Adipocyte (in vitro differentiated cells): Measurements from ENCODE around the gene NDUFS6.

Source experiments
- DNase-seq: peaks from one replicate; pipeline ENCODE4 v3.0.0-alpha.2; 2015; ENCODE audit warnings: low read depth
- H3K27me3 ChIP-seq: replicated peaks from 2 replicates; pipeline ENCODE4 v1.7.0; 2013; ENCODE audit warnings: mild to moderate bottlenecking, low read length, moderate library complexity; ENCODE audit not compliant: control insufficient read depth, insufficient read depth
- H3K36me3 ChIP-seq: 2 replicates; pipeline ENCODE4 v1.7.0; 2013; ENCODE audit warnings: low read length, mild to moderate bottlenecking, moderate library complexity; ENCODE audit not compliant: control insufficient read depth, insufficient read depth, severe bottlenecking
- H3K4me1 ChIP-seq: 2 replicates; pipeline ENCODE4 v1.7.0; 2013; ENCODE audit warnings: mild to moderate bottlenecking, low read length, moderate library complexity; ENCODE audit not compliant: control insufficient read depth, insufficient read depth
- H3K4me3 ChIP-seq: 2 replicates; pipeline ENCODE4 v1.7.0; 2013; ENCODE audit warnings: mild to moderate bottlenecking, low read length, moderate library complexity
- H3K9ac ChIP-seq: 2 replicates; pipeline ENCODE4 v1.7.0; 2013; ENCODE audit warnings: mild to moderate bottlenecking, low read length, moderate library complexity
- H3K9me3 ChIP-seq: 2 replicates; pipeline ENCODE4 v1.7.0; 2013; ENCODE audit warnings: mild to moderate bottlenecking, low read length, moderate library complexity; ENCODE audit not compliant: control insufficient read depth

Gene NDUFS6

GRCh38 chr5:1801222-1801966, at the start of gene NDUFS6:
NDUFS6 (plus strand) TSS chr5:1801407; CDS start chr5:1801418, 11 bp downstream.
- Histone ChIP-seq H3K4me3 (peak within 1 kb of the TSS; percentile 85), H3K9me3 (no peaks in the 10 kb centered on the region), H3K36me3 (peaks cover 61% of the 10 kb centered on the region), H3K27me3 (no peaks in the 10 kb centered on the region), H3K4me1 (peaks cover 29% of the 10 kb centered on the region), H3K9ac (peak within 1 kb of the TSS; percentile 95)
- peak; percentile 80 for DNase-seq

GRCh38 chr5:1751864-1752822, 49.1 kb upstream of the NDUFS6 start:
- Histone ChIP-seq H3K36me3 (no peaks in the 10 kb centered on the region), H3K4me1 (no peaks in the 10 kb centered on the region), H3K27me3 (peaks cover 51% of the 10 kb centered on the region), H3K9ac (no peak overlapping the region), H3K4me3 (no peak overlapping the region), H3K9me3 (no peaks in the 10 kb centered on the region)
- DNase-seq: no peak

- H3K36me3 ChIP-seq: no peaks in the 10 kb centered on the region
- H3K9ac ChIP-seq: no peak overlapping the region
- peaks cover 54% of the 10 kb centered on the region for H3K27me3 ChIP-seq
- DNase-seq: no peak
- H3K4me1 ChIP-seq: no peaks in the 10 kb centered on the region
- H3K4me3 ChIP-seq: no peak overlapping the region
- H3K9me3 ChIP-seq: no peaks in the 10 kb centered on the region
These were observed 48.3 kb upstream of the NDUFS6 start for GRCh38 chr5:1752881-1753280.

- peaks cover 51% of the 10 kb centered on the region for H3K27me3 ChIP-seq
- DNase-seq: no peak
- H3K4me1 ChIP-seq: no peaks in the 10 kb centered on the region
- H3K9ac ChIP-seq: no peak overlapping the region
- no peak overlapping the region for H3K4me3 ChIP-seq
- H3K9me3 ChIP-seq: peaks cover 4% of the 10 kb centered on the region
- no peaks in the 10 kb centered on the region for H3K36me3 ChIP-seq
These were observed 47.7 kb upstream of the NDUFS6 start for GRCh38 chr5:1753490-1753889.

GRCh38 chr5:1754531-1755220, 46.5 kb upstream of the NDUFS6 start:
- no peak for DNase-seq
- Histone ChIP-seq H3K9me3 (peaks cover 8% of the 10 kb centered on the region), H3K9ac (no peak overlapping the region), H3K4me3 (no peak overlapping the region), H3K36me3 (no peaks in the 10 kb centered on the region), H3K27me3 (peaks cover 41% of the 10 kb centered on the region), H3K4me1 (no peaks in the 10 kb centered on the region)

GRCh38 chr5:1755321-1755949, 45.8 kb upstream of the NDUFS6 start:
- Histone ChIP-seq H3K9ac (no peak overlapping the region), H3K36me3 (no peaks in the 10 kb centered on the region), H3K4me3 (no peak overlapping the region), H3K9me3 (peaks cover 8% of the 10 kb centered on the region), H3K4me1 (no peaks in the 10 kb centered on the region), H3K27me3 (peaks cover 39% of the 10 kb centered on the region)
- no peak for DNase-seq

- H3K9me3 ChIP-seq: peaks cover 8% of the 10 kb centered on the region
- DNase-seq: no peak
- no peaks in the 10 kb centered on the region for H3K4me1 ChIP-seq
- H3K4me3 ChIP-seq: no peak overlapping the region
- H3K27me3 ChIP-seq: peaks cover 50% of the 10 kb centered on the region
- H3K9ac ChIP-seq: no peak overlapping the region
- no peaks in the 10 kb centered on the region for H3K36me3 ChIP-seq
These were observed 44.7 kb upstream of the NDUFS6 start for GRCh38 chr5:1756481-1756880.

- H3K36me3 ChIP-seq: no peaks in the 10 kb centered on the region
- H3K4me1 ChIP-seq: no peaks in the 10 kb centered on the region
- peaks cover 53% of the 10 kb centered on the region for H3K27me3 ChIP-seq
- peaks cover 8% of the 10 kb centered on the region for H3K9me3 ChIP-seq
- no peak overlapping the region for H3K4me3 ChIP-seq
- DNase-seq: no peak
- no peak overlapping the region for H3K9ac ChIP-seq
These were observed 43.7 kb upstream of the NDUFS6 start for GRCh38 chr5:1757511-1757910.

GRCh38 chr5:1758574-1758973, 42.6 kb upstream of the NDUFS6 start:
- DNase-seq: no peak
- H3K27me3 ChIP-seq: peaks cover 47% of the 10 kb centered on the region
- no peak overlapping the region for H3K4me3 ChIP-seq
- H3K4me1 ChIP-seq: peaks cover 2% of the 10 kb centered on the region
- H3K36me3 ChIP-seq: no peaks in the 10 kb centered on the region
- H3K9me3 ChIP-seq: peaks cover 8% of the 10 kb centered on the region
- H3K9ac ChIP-seq: no peak overlapping the region

- Histone ChIP-seq H3K9me3 (peaks cover 8% of the 10 kb centered on the region), H3K4me1 (peaks cover 10% of the 10 kb centered on the region), H3K9ac (no peak overlapping the region), H3K27me3 (peaks cover 47% of the 10 kb centered on the region), H3K4me3 (no peak overlapping the region), H3K36me3 (no peaks in the 10 kb centered on the region)
- no peak for DNase-seq
These were observed 41.7 kb upstream of the NDUFS6 start for GRCh38 chr5:1759378-1759970.
